C1 segment of cervical spinal cord (tissue), 14 donors: ENCODE measurements around the gene ZNF362.

Source experiments
- DNase-seq, 14 donors: peaks; one replicate each; lab custom pipeline; 2025; lab: John Stamatoyannopoulos, UW

The ZNF362 gene

DNA sequence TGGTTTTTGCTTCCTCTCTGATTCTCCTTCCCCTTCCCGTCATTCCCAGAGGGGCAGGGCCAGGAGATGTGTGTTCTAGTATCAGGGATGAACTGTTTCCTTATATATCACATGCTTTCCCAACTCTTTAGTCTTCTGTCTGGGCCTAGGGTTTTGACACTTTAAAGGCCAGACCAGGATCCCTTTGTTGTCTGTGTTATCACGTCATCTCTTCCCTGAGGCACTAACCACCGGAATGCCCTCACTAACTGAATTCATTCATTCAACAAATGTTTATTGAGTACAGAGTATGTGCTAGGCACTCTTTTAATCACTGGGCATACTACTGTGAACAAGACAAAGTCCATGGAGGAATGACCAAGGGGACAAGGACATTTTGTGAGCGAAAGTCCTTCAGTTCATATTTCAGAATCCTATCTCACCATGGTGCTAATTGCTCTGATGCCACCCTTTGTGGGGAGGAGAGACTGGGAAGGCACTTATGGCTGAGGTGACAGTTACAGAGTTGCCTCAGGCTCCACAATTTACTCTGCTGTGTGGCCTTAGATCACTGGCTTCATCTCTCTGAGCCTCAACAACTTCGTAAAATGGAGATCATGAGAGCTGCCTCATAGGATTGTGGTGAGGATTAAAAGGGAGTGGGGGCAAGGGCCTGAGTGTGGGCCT, 12.0 kb upstream of the ZNF362 start:
- DNase-seq, result no peak

DNA sequence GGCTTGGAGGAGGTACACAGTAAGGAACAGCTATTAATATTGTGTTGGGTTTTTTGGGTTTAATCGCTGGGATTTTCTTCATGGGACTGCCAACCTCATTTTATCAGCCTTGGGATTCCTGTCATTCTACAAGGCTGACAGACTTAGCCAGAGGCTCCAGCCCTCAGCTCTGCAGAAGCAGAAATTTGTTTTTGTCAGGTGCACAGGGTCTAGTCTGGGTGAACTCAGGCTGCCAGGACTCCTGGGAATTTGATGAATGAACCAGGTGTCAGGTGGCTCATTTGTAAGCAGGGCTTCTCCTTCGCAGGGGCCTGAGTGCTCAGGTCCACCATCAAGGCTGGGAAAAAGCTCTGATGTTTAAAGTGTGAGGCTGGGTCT, 11.5 kb upstream of the ZNF362 start:
- no peak for DNase-seq

DNA sequence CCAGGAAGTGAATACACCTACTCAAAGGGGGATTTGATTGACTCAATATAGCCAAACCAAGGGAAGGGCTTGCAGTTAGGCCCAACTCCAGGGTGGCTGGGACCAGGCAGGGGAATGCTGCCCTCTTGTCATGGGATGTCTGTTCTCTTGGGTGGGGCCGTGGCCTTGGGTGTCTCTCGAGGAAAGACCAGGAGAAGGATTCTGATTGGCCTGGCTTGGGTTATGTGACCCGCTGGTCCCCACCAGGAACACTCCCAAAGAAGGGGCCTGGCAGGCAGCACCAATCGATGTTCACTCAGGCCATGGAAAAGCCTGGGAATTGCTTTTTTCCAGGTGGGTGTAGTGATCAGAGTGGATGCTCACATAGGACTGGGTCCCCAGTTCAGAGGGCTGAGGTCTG, 10.1 kb upstream of the ZNF362 start:
- no peak for DNase-seq

DNA sequence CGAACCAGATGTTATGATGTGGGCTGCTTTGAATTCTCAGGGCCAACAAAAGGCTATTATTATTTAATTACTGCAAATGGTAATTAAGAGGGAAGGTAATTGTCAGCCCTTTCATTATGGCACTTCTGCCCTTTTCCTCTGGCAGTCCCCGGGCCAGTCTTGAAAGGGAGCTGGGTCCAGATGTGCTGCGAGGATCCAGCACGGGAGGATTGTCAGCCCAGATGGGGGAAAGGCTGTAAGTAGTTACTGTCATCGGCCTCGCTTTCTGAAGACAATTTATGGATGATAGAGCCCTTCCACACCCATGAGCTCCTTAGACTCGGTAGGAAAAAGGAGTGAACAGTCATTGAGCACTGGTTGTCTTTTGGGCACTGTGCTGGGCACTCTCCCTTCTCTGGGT, 8.7 kb upstream of the ZNF362 start:
- DNase-seq, result no peak

DNA sequence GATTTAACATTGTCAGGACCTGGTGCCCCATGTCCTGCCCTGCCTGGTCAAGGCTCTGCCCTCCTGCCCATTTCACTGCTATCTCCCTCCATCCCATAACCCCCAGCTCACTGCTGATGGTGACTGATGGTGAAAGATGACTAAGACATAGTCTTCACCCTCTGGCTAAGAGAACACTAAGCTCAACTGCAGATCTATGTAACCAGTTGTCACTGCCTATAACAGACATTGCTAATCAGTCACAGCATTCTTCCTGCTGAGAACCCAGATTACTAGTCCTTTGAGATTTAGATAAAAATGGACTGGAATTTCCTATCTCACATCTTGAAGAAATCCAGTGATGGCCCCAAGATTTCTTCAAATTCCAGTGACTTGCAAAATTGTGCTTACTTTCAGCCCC, 8.0 kb upstream of the ZNF362 start:
- DNase-seq, result no peak

DNA sequence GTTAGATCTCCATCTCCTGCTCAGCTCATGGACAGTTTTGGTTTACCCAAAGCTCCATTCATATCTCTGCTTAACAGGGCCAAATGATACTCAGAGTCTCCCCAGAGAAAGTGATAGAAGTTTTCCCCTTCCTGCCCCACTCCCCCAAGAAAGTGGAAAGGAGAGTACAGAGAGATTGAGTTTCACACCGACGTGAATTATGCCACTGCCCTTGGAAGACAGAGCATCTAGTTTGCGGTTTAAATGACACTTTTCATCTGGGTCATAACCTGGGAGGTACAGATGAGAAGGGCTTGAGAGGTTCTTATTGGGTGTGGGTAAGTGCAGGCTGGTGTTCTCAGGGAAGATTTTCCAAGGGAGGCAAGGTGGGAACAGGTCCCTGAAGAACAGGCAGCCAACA, 6.9 kb upstream of the ZNF362 start:
- no peak for DNase-seq

DNA sequence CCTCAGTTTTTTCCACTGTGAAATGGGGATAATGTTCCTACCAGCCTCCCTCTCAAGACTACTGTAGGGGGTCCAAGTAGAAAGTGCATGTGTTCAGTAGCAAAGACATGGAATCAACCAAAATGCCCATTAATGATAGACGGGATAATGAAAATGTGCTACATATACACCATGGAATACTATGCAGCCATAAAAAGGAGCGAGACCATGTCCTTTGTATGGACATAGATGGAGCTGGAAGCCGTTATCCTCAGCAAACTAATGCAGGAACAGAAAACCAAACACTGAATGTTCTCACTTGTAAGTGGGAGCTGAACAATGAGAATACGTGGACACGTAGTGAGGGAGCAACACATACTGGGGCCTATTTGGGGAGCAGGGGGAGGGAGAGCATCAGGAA, 6.1 kb upstream of the ZNF362 start:
- DNase-seq, result no peak

DNA sequence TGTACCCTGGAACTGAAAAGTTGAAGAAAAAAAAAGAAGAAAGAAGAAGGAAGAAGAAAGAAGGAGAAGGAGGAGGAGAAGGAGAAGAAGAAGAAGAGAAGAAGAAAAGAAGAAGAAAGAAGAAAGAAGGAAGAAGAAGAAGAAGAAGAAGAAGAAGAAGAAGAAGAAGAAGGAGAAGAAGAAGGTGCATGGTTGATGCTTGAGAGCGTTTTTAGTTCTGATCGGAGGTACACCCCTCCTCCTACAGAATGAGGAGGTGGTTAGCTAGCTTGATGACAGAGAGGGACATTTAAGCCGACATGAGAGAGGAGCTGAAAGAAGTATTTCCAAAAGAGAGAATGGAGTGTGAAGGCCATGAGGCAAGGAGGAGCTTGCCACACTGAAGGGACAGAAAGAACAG, 5.6 kb upstream of the ZNF362 start:
- no peak for DNase-seq

DNA sequence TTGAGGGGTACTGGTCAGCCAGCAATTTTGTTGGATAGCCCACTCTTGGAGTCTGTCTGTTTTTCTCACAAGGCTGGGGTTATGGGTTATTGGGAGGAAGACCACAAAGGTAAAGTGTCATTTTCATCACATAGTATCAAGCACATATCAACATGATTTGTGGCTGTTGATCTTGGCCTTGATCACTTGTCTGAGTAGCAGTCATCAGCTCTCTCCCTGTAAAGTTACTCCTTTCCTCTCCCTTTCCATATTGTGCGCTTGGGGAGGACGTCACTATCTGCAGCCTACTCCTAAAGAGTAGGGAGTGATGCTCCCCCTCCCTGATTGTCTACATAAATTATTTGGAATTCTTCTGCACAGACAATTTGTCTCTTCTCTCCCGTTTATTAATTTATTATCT, 1.8 kb upstream of the ZNF362 start:
- DNase-seq, result no peak

DNA sequence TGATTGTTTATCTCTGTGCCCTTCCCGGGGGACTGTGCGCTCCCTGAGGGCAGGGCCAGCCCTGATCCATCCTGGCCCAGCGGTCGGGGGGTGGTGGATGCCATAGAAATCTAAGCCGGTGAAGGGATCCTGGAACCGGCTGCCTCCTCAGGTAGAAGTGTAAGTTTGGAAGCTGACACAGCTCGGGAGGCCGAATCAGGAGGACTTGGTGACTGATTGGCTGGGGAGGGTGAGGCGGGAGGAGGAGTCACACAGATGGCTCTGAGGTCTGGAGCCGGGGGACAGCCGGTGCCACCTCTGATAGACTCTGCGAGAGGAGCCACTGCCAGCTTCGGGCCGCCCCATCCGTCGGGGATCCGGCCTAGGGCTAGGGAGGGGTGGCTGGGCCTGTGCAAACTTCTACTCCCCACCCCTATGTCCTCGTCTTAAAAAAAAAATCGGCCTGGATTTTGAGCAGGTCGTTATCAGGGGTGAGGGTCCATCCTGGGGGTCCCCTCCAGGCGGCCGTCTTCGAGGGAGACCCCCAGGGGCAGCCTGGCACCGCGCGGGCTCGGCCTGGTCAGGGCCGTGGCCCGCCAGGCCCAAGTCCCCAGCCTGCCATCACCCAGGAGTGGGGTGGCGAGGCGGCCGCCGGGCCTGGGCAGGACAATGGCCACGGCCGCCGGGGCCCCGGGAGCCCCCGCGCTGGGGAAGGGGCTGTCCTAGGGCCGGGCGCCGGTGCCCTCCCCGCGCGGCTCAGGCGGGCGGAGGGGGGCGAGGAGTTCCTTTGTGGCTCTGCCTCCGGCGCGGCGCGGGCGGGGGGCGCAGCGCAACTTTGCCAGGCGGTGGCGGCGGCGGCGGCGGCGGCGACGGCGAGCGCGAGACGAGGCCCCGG, 708 bp upstream of the ZNF362 start:
- DNase-seq, result peak in 13 of 14 donors; percentile 20 to 84 (median 46)

DNA sequence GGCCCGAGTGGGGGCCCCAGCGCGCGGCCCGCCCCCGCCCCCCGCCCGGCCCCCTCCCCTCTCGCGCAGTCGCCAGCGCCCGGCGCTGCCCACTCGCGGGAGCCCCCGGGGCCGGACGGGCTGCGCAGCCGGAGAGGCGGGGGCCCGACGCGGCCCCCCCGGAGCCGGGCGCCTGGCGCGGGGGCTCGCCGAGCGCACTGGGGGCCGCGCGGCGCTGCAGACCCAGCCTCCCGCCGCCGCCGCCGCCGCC, 146 bp upstream of the ZNF362 start:
- DNase-seq, result peak in 1 of 14 donors; percentile 22

DNA sequence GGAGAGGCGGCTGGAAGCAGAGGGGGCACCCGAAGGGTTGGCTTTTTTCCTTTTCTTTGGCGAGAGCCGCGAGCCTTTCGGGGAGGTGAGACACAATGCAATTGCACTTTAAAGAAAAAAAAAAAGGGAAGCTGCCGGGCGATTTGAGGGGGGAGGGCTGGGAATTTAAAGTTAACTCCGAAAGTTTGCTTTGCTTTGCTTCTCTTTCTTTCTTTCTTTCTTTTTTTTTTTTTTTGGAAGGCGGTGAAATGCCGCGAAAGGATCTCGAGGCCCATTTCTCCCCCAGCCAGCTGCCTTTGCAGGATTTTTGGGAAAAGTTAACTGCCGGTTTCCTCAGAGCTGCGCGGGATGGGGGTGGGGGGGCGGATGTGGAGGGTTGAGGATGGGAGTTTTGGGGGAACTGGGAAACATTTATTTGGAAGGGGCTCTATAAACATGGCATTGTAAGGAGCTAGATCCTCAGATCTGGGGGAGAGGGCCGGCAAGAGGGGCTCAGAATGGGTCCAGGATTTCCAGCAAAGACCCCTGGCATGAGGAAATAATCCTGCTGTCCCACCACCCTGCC, 997 bp downstream of the ZNF362 start:
- DNase-seq, result peak in 1 of 14 donors; percentile 38

DNA sequence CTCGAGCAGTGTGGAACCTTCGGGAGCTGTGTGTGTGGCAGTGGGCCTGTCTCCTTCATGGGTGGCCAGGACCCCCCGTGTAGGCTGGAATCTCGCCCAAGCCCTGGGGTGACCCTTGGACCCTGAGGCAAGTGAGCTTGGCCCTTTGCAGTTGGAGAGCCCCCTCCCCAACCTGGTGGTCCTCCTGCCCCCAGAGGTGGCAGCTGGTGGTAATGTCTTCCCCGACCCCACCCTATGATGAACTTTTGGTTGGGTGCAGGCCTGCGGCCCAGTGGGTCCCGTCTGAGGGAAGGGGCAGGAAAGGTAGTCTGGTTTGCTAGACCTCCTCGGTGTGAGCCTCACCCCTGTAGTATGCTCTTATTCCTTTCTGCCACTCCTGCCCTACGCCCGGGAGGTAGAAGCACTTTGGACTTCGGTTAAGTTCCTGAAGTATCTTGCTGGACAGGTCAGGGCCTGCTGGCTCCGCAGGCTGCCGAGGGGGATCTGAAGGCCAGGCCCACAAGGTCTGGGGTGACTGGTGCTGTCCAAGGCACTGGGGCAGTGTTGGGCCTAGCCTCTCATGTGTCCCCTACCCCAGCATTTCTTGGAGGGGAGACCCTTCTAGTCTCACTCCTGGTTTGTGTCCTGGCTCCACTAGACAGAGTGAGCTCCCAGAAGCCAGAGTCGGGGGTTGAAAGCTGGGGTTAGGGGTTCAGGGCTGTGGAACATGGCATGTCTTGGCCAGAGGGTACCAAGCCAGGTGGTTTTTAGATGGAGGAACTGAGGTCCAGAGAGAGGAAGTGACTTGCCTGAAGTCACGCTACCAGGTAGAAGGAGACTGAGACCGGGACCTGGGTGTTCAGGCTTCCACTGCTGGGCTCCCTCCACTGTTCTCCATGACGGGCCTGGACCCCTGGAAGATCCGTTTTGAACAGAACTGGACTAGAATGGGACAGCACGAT, 1.8 kb downstream of the ZNF362 start:
- no peak for DNase-seq

DNA sequence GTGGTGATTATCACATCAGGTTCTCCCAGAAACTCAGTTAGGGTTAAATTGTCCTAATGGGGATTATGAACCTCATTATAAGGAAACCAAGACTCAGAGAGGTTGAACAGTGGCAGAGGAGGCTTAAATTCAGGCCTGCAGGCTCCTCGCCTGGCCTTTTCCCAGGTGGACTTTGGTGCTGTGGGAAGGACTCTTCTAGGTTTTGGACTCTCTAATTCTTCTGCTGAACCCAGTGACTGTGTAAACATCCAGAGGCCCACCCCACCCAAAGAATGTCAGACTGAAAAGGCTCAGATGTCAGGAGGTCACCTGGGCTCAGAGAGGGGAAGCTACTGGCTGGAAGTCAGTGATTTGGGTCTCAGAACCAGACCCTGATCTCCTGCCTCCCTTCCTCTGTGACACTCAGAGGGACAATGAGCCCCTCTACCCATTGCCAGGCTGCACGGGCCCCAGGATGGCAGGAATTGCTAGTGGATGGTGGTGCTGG, 2.5 kb downstream of the ZNF362 start:
- DNase-seq, result no peak

DNA sequence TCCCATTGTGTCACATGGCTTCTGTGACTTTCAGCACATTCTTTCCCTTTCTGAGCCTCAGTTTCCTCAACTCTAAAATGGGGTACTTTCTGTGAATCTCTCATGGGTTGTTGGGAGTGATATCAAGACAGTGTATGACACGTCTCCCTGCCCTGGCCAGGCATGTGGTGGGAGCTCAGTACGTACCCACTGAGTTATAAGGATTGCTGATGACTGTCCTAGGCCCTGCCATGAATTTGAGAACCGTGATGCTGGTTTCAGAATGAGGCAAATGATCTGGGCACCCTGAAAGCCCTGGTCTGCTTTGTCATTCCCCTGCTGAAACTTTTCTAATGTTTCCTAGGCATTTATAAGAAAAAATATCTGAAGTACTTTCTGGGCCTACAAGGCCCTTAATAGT, 3.6 kb downstream of the ZNF362 start:
- DNase-seq, result no peak

DNA sequence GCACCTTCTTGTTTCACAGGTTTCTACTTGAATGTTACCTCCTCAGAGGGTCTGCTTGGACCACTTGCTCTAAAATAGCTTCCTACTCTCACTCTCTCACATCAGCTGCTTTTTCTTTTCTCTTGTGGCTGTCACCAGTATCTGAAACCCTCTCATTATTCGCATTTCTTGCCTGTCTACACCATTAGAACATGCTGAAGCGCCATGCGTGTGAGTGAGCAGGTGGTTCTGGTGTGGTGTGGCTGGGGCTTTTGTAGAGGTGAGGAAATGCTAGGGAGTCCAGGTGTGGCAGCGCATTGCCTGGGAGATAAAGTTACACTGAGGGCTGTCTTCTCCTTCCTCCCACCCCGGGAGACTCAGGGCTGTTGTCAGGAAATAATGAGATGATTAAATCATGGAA, 4.1 kb downstream of the ZNF362 start:
- DNase-seq, result no peak

DNA sequence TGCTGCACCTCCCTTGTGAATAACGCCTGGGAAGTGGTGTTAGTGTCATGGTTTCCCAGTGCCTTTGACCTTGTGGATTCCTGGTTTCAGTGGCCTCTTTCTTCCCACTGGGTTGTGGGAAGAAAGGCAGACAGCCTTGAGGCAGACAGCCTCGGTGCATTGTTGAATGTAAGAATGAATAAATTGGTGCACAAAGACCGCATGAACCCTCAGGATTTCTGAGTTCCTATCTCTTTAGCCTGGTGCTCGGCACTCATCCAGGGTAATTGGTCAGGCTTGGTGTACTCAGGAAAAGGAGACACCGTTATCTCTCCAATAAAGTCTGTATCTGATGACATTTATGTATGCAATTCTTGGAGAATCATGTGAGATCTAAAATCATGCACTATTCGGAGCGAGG, 5.1 kb downstream of the ZNF362 start:
- DNase-seq, result no peak

DNA sequence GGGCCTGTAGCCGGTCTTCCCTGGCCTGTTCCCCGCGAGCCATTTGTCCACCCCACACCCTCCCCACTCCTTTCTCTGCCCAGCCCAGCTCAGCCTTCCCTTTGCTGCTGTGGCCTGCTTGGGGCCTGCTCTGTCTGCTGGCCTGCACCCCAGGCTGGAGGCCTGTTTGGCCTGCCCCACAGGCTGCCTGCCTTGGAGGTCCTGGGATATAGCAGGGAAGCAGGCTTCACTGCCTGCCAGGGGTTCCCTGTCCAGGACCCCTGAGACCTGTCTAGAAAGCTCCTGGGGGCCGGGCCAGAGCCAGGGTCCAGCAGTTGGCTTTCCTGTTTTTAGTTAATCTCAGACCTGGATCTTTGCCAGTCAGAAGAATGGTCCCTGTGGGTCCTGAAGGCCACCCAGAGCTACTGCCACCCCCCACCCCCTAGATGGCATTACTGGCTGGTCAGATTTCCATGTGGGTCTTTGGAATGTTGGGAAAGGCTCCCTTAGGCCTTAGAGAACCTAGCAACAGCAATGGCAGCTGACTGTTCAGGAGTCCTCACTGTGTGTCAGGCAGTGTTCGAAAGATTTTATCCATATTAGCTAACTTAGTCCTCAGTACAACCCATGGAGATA, 7.7 kb downstream of the ZNF362 start:
- DNase-seq, result no peak

DNA sequence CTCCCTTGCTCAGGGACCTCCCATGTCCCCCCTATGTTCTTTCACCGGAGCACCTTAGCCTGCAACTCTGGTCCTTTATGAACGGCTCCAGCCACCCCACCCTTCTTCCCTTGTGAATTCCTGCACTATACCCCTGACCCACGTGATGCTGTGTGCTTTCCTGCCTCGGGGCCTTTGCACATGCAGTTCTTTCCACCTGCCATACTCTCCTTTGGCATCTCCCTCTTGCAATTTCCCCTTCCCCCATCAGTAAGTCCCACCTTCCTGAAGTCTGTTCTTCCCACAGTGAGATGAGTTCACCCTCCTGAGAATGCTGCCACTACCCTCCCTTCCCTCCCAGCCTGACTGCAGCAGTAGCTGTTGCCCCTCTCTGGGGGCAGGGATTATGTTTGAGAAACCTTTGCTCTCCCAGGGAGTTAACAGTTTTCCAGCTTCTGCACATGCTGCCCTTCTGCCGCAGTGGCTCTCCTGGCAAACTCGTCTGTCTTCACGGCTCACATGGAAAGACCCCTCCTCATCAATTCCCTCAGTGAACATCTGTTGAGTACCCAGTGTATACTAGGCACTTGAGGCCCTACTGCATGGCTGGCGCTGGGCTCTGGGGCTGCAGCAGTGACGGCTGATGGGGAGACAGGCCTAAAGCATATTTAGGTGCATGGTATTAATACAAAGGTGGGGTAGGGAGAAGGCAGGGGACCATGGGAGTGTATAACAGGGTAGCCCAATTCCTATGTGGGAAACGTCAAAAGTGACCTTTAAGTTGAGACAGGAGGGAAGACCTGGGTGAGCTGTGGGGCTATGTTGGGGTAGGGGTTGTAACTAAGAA, 9.7 kb downstream of the ZNF362 start:
- DNase-seq, result no peak

DNA sequence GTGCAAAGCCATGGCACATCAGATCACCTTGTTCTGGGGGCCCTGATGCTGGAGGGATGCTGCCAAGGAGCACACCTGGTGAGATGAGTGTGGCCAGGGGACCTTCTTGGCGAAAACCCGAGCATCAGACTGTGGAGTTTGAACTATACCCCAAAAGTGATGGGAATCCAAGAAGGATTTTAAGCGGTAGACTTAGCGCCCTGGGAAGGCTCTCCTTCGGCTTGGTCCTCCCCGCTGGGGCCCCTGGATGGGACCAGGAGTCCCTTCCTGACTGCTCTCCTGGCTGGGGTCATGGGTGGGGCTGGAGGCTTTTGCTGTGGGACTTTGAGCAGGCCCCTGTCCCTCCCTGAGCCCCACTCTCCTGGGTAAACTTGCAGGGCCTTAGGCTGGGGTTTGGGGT, 10.5 kb downstream of the ZNF362 start:
- DNase-seq, result no peak
